ENCODE data around the gene ZMYND8.

DNA sequence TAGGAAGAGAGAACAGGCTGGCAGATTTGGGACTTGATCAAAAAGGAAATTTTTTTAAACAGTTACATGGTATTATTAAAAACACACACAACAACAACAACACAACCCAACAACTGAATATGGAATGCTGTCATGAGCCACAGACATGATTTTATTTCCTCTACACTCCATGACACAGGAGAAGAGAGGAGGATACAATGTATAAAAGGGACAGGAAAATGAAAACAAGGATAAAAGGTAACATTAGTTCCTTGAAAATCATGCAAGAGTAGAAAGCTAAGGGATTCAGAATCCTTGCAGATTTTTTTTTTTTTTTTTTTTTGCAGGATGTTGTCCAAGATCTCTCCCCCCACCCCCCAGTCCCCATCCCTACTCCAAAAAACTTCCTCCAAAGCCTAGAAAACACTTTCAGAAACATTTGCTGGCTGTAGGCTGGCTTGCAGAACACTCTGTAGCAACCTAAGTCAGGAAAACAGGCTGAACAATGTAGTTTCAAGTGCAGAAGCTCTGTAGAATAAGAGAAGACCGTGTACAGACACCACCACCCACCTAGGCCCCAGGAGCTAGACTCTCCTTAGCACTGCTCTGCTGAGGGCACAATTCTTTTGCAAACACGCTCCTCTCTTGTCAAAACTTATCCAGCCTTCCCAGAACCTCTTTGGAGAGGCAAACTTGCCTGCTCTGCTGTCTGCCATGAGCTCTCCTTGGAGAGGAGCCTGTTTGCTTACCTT is 845 bp downstream of the ZMYND8 start:
- TF ChIP-seq, protein P1, sequence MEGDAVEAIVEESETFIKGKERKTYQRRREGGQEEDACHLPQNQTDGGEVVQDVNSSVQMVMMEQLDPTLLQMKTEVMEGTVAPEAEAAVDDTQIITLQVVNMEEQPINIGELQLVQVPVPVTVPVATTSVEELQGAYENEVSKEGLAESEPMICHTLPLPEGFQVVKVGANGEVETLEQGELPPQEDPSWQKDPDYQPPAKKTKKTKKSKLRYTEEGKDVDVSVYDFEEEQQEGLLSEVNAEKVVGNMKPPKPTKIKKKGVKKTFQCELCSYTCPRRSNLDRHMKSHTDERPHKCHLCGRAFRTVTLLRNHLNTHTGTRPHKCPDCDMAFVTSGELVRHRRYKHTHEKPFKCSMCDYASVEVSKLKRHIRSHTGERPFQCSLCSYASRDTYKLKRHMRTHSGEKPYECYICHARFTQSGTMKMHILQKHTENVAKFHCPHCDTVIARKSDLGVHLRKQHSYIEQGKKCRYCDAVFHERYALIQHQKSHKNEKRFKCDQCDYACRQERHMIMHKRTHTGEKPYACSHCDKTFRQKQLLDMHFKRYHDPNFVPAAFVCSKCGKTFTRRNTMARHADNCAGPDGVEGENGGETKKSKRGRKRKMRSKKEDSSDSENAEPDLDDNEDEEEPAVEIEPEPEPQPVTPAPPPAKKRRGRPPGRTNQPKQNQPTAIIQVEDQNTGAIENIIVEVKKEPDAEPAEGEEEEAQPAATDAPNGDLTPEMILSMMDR (IDR thresholded peaks at IDR 0.05): no peak
- TF ChIP-seq, protein P2, sequence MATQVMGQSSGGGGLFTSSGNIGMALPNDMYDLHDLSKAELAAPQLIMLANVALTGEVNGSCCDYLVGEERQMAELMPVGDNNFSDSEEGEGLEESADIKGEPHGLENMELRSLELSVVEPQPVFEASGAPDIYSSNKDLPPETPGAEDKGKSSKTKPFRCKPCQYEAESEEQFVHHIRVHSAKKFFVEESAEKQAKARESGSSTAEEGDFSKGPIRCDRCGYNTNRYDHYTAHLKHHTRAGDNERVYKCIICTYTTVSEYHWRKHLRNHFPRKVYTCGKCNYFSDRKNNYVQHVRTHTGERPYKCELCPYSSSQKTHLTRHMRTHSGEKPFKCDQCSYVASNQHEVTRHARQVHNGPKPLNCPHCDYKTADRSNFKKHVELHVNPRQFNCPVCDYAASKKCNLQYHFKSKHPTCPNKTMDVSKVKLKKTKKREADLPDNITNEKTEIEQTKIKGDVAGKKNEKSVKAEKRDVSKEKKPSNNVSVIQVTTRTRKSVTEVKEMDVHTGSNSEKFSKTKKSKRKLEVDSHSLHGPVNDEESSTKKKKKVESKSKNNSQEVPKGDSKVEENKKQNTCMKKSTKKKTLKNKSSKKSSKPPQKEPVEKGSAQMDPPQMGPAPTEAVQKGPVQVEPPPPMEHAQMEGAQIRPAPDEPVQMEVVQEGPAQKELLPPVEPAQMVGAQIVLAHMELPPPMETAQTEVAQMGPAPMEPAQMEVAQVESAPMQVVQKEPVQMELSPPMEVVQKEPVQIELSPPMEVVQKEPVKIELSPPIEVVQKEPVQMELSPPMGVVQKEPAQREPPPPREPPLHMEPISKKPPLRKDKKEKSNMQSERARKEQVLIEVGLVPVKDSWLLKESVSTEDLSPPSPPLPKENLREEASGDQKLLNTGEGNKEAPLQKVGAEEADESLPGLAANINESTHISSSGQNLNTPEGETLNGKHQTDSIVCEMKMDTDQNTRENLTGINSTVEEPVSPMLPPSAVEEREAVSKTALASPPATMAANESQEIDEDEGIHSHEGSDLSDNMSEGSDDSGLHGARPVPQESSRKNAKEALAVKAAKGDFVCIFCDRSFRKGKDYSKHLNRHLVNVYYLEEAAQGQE (IDR thresholded peaks at IDR 0.05; ENCODE audit: insufficient read depth in 1 of 2, low read depth in 2 of 2, low read length in 1 of 2): no peak

All from Panc1 (cell line).